Activated CD4-positive, CD25-positive, alpha-beta regulatory T cell (primary cell): ENCODE data around the gene CIDEB.

Experiments used
- DNase-seq, 4 experiments: peaks; one replicate each; lab custom pipeline; 2025; lab: John Stamatoyannopoulos, UW

Gene CIDEB

DNA sequence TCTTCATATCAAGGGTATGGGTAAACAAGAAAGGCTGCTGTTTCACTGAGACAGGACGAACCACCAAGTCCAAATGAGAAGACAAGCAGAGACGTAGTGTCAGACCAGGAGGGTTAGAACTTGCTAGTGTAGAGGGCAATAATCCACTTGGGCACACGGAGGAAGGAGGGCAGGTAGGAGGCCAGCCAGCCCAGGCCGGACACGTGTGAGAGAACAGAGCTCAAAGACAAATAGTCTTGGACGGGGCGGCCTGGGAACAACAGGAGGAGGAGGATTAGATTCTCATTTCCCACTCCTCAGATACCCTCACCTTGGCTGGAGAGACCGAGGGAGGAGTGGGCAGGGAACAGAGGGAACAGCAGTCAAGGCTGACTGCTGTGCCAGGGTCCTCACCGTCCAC lies 17.0 kb downstream of the CIDEB start:
- no peak for DNase-seq

DNA sequence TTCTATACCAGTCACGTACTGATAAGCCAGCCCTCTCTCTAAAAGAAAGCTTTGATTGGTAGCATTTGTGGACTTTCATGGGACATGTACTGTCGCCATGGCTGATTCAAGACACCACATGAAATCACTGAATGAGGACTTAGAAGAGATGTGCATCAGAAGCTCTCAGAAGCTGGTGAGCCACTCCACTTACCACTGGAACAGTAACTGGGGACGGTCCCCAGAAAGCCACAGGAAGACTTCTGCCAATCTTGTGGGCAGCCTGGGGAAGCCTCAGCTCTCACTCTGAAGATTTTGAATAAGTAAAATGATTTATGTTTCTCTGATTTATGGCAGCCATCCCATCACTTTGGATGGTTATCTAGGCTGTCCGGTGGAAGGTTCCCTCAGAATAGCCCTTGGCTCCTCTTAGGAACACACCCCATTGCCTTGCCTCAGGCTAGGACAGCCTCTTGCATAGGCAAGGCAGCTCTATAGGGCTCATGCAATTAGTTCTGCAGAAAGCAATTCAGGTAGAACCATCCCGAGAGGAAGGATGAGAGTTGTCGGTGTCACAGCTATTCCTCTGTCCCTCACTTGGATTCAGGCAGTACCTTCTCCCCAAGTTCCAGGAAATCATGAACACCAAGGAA lies 18.0 kb downstream of the CIDEB start:
- peak in 1 of 4 experiments; percentile 14 for DNase-seq

DNA sequence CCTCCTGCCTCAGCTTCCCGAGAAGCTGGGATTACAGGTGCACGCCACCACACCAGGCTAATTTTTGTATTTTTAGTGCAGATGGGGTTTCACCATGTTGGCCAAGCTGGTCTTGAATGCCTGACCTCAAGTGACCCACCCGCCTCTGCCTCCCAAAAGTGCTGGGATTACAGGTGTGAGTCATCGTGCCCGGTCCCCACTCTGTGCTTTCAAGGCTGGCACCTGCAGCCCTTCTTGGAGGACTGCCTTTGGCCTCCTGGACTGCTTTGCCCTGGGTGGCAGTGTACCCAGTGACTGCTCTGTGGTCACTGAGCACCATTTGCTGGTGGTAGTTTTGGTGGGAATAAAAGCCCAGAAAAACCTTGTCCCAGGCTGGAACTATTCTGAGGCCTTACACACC lies 20.8 kb downstream of the CIDEB start:
- no peak for DNase-seq

DNA sequence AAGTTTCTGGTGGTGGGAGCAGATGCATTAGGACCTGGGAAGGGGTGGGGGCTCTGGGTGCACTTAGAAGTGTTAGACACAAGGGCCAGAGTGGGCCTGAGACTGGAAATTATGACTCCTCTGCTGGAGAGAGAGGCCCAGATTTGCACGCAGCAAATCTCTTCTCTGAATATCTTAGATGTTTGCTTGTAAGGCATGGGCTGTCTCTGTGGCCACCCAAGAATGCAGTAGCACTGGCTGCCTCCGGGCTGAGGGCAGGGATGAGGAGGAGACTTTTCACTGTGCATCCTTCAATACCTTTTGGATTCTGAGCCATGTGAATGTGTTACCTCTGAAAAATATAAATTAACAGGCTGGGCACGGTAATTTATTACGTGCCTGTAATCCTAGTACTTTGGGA lies 22.4 kb downstream of the CIDEB start:
- DNase-seq = no peak

DNA sequence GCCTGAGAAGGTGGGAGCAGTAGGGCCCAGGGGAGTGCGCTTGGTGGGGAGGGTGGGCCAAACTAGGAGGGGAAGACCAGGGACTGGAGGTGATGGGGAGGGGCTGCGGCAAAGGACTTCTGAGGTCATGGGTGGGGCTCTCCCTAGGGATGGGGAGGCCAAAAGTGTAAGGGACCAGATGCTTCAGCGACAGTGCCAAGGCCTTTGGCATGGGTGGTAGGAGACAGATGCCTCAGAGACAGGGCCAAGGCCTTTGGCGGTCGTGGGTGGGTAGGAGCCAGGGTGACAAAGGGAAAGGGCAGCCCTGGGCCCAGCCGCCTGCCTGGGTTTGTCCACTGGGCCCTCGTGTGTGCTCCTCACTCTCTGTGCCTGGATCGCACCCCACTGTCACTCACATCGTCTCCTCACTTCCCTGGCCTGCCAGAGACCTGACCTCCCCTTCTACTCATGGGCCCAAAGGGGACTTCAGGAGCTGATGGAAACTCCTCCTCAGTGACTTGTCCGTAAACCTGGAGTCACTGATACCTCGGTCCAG lies 23.2 kb downstream of the CIDEB start:
- DNase-seq = no peak

DNA sequence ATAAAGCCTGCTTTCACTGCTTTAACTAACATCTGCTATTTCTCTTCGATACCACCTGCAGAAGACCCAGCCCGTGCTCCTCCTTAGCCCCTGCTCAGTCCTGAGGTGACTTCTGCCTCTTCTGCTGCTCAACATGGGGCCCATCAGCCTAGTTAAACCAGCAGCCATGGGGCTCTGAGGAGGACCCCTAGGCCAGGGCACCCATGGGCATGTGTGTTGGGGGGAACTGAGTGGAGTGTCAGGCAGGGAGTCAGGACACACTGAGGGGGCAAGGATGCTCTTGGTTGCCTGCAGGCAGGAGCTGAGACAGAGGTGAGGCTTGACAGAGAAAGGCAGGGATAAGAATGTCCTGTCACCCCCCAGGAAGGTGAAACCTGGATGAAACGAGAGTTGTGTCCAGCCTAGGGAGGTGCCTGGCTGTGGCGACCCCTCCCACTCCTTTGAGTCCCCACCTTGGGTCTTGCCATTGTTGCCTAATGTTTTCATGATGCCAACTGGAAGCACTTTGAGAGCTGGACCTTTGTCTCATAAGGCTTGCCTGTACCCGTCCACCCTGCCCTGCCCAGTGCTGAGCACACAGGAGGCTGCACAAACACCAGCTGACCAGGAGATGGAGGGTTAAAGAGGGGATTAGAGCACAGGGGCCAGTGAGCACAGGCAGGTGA lies 23.8 kb downstream of the CIDEB start:
- DNase-seq = no peak

DNA sequence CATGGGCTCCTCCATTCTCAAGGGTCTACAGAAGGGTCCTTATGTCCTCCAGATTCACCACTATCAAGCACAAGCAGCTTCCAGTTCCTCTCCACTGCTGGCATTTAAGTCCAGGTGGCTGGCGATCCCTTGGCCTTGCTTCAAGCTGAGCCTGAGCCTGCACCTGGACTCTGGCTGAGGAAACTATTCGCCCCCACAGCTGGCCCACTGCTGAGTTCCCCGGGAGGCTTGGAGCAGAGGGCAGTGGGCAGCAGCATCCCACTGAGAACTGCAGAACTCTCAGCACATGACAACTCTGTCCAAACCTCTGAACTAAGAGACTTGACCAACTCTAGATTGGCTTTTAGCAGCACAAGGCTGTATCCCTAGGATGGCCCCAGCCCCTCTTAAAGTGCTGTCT lies 25.0 kb downstream of the CIDEB start:
- DNase-seq = no peak

DNA sequence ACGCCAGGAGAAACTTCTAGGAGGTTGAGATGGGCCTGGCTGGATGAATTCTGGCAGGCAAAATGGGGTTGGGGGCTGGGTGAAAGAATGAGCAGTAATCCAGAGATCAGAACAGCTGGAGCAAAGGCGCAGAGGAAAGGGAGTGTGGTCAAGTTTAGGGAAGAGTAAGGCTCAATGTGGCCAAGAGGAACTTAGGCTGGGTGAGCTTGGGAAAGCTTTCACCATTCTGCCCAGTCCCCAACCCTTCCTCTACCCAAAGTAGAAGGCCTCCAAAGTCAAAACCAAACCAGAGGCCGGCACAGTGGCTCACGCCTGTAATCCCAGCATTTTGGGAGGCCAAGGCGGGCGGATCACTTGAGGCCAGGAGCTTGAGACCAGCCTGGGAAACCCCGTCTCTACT lies 26.1 kb downstream of the CIDEB start:
- no peak for DNase-seq

DNA sequence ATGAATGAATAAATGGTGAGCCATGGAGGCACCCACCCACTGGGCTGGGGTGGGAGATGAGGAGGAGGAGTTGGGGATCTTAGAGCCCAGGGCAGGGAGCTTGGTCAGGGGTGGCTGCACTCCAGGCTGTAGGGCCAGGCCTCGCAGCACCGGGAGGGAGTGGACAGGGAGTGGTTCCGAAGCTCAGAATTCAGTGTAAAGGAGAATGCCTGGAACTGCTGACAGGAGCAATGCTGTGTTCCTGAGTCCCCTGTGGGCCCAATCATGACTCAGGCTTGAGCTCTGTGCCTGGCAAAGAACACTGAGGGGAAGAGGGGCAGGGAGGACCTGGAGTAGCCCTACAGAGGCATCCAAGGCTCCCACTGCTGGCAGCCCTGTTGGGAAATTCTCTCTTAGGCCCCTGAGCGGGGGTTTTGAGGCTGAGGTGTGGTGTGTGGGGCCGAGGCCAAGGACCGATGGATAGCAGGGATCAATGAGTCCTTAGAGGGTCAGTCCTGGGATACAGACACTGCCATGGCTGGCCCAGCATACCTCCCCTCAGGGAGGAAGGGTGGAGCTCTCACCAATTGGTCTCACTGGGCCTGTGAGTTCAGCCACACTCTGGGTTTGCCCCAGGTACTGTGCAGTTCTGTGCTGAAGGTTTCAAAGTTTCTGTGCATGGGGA lies 26.8 kb downstream of the CIDEB start:
- no peak for DNase-seq

DNA sequence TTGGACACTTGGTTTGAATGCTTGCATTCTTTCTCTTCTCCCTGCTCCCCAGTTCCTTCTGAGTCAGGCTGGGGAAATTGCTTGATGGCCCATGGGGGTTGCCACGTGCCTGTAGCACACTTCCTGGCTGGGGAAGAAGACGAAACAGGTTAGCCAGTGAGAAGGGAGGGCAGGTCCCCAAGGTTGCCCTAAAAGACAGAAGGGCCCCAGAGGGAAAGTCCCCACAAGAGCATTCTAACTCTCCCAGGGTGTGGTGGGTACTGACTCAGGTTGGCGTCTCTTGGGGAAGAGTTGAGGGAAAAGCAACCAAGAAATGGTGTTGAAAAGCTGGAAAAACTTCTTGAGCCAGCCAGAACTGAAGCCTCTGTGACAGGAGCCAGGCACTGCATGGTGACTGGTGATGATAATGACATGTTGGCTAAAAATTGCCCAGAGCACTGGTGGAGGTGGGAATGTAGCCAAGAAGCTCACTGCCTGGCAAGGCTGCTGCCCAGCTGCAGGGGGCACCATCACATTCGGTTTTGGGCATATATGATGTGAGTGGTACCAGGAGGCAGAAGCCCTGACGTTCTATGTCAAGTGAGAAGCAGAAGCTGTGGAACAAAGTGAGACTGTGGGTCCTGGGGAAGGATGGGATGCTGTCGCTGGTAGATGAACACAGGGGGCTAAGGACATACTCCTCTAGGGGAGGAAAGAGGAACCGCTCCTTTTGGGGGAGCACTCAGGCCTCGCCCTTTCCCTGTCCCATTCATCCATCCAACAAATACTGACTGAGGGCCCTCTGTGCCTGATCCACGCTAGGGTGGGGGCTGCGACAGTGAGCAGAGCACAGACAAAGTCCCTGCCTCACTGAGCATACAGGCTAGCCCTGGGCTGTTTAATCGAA lies 28.2 kb downstream of the CIDEB start:
- no peak for DNase-seq

DNA sequence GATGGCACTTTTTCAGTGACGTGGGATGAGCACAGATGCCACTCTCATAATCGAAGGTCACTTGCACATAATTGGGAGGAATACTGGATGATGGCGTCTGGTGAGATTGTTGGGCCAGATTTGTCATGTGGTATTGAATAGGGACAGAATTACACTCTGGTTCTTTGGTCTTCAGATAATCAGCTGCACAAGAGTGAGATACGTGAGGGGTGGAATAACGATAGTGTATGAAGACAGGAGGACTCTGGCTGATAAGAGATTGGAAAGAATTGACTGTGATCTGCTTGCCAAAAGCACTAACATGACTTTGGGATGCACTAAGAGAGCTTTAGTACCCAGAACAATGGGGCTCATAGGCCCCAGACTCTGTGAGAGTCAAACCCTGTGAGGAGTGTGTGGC lies 29.4 kb downstream of the CIDEB start:
- no peak for DNase-seq

DNA sequence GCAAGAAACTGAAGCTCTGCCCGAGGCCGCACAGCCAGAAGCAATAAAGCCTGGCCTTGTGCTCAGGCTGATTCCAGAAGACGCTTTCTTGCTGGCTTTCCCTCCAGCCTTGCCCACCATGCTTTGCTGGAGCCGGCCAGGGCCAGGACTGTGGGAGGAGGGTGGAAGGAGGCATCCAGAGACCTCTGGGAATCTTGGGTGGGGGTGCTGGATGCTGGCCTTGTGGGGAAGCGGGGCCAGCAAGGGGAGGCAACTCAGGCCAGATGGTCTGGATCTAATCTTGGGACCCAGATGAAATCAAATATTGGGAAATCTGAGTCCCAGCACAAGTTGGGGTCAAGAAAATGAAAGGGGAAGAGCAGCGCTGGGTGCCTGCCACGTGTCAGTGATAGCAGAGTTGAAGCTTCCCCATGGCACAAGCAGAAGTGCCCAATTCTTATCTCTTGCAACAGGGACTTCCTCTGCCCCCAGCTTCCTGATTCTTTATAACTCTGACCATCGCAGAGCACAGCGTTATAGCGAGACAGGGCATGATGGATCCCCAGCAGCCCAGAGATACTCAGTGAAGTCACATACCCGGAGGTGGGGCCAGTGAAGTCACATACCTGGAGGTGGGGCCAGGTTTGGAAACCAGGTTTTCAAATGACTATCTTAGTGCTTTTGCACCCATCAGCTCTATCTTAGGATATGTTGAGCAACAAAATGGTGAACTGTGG lies 30.0 kb downstream of the CIDEB start:
- no peak for DNase-seq

DNA sequence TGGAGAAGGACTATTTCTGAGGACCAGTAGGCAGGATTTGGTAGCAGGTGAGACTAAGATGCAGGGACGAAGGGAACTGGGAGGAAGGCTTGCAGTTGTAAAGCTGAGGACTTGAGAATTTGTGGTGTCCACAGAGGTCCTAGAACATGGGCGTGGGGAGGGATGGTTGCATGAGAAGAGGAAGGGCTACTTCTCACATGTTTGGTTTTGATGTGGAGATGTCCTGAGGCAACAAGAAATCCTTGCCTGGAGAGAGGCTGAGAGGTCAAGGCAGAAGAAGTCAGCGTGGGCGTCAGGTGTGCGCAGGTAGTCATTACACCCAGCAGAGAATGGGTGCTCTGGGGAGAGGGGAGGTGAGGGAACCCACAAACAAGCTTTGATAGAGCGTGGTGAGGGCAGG lies 30.7 kb downstream of the CIDEB start:
- no peak for DNase-seq

DNA sequence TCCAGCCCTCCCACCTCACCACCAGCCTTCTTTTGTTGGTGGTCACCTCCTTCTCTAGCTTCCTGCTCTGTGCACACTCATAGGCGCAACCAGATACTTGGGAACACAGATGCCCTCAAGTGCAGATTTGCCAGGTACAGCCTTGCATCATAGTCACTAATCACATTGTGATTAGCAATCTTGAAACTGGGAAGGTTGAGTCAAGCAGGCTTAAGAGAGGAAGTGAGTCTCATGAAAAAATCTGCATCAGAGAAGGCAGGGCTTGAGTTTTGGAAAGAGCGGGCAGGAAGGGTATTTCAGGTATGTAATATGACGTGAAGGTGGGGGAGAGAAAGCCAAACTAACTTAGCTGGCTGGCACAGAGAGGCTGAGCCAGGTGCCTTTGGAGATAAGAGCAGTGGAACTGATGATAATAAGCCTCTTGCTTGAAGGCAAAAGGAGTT lies 33.7 kb downstream of the CIDEB start:
- no peak for DNase-seq

DNA sequence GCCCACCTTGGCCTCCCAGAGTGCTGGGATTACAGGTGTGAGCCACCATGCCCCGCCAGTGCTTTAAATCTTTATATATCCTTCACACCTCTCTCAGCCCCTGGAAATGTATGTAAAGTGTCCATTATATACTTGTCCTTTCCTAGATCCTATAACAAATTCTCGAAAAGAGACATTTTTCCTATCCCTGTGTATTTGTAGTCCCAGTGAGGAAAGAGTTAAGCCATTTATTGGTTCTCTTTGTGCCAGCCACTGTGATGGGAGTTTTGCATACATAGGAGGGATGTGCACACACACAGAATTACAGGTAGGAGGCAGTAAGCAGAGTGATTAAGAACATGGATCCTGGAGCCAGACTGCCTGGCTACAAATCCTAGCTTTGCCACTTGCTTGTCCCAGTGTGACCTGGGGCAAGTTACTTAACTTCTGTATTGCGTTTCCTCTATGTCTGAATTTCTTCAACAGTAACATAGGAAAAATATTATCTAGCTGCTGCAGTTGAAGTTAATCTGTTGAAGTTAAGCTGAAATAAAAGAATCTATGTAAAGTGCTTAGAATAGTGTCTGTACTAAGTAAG lies 34.3 kb downstream of the CIDEB start:
- no peak for DNase-seq

DNA sequence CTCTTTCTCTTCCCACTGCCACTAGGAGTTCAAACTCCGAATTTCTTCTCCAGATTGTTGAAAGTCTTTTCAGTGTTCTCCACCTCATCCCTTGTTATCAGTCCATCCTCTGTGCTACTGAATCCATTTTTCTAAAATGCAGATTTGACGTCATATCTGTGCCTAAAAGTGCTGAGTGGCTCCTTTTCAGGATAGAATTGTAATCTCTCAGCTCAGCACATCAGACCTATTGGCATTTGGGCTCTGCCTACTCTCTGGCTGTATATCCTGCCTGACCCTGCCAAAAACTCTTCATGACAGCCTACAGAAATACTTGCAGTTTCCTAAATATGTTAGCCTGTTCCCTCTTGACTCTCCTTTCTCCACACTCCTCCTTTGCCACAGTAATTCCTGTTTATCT lies 35.3 kb downstream of the CIDEB start:
- DNase-seq = no peak

DNA sequence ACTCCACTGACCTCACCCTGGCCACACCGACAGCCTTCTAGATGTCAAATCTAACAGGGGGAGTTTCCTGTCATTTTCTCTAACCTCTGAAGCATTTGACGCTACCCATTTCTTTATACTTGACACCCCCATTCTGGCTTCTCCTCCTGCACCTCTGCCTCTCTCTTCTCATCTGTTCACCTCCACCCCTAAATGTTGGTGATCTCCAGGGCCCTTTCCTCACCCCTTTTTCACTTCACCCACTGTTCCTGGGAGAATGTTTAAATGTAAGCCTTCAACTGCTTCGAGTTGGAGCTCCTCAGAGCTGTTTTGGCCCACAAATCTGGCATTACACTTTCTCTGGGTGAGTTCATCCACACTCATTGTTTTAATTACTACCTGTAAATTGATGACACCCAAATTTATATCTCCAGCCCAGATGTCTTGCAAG lies 35.9 kb downstream of the CIDEB start:
- no peak for DNase-seq

DNA sequence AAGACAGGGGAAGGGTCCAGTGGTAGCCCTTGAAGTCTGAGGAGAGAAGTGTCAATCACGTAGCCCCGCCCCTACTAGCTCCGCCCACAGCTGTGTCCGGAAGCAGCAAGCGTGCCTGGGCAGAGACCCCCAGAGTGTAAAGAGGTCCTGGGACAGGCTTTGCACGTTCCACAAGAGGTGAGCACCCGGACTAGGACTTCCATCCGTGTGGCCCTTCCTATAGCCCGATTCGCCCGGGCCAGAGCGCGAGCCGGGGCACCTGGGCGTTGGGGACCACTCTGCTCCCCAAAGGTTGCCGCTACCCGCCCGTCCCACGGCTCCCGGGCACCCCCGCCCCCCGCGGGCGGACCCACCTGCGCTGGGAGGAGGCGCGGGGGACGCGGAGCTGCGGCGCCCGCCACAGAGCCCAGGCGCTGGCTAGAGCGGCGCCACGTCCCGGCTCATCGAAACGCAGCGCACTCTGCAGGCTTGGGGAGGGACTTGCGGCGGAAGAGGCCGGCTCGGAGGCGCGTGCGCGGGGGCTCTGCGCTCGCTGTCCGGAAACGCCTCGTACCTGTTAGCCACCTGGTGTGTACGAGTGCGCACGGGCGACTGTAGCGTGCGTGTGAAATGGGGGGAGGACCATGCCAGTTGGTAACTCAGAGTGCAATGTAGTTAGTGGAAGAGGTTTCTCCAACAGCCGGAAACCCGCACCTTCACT lies 36.5 kb downstream of the CIDEB start, which contains the start of gene RABGGTA:
TSS of gene RABGGTA (minus strand) at position 464 of the 700 bp plus-strand sequence. CDS start 482 bp downstream, outside the sequence.
- peak; percentile 72 to 89 (median 81) for DNase-seq

DNA sequence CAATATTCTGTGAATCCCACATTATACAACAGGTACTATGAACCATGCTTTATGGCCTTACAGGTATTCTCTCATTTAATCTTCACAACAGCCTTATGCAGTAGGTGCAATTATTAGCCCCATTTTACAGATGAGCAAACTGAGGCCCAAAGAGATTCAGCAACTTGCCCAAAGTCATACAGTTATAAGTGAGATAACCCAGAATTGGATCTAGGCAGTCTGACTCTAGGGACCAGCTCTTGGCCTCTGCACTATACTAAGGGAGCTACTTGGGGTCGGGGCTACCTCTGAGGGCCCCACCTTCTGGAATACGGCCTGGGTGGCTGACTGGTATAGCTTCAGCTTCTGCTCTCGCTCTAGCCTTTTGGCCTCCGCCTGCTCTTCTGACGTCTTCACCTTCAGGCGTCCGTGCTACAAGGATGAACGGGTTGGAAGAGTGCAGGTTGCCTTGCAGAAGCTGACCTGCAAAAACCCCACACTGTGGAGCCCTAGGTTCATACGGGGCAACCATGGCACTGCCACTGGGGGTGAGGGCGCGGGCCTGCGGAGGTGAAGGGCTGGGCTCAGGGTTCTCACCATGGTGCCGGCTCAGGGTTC lies 37.1 kb downstream of the CIDEB start:
- no peak for DNase-seq
